Tibial nerve (tissue), 4 donors: ENCODE data around the gene METTL14. TPM values are rescaled to one million over a fixed set of nuclear protein-coding genes. Genes with fewer than 3 reads are reported as not detected.

ENCODE experiments used
- DNase-seq, 2 donors: peaks; one replicate each; pipeline ENCODE4 v3.0.0-alpha.2; 2019; ENCODE audit warnings: low spot score in 2 of 2
- H3K27ac ChIP-seq, 4 donors: fragments of 200-600 bp; sonication (generic) in 3 of 4; one replicate each; pipeline ENCODE4 v1.5.1; 2017 to 2019; ENCODE audit warnings: mild to moderate bottlenecking in 1 of 4
- H3K27me3 ChIP-seq, 2 donors: fragments of 200-600 bp; sonication (generic) in 1 of 2; one replicate each; pipeline versions ENCODE4 v1.5.1 to v1.6.0; 2017 to 2019
- H3K36me3 ChIP-seq, 3 donors: fragments of 200-600 bp; sonication (generic); one replicate each; pipeline ENCODE4 v1.5.1; 2018 to 2019
- H3K4me1 ChIP-seq, 4 donors: fragments of 200-600 bp; sonication (generic) in 3 of 4; one replicate each; pipeline ENCODE4 v1.5.1; 2017 to 2019
- H3K4me3 ChIP-seq, 4 donors: fragments of 200-600 bp; sonication (generic) in 3 of 4; one replicate each; pipeline ENCODE4 v1.5.1; 2017 to 2019; ENCODE audit warnings: mild to moderate bottlenecking in 1 of 4, moderate library complexity in 1 of 4
- H3K9me3 ChIP-seq, 4 donors: fragments of 200-600 bp; sonication (generic) in 3 of 4; one replicate each; pipeline ENCODE4 v1.5.1; 2017 to 2019
- EP300 ChIP-seq, 2 donors: sonication (generic); formaldehyde crosslinking; IDR thresholded peaks; one replicate each; pipeline ENCODE4 v1.6.1; 2017; ENCODE audit warnings: antibody characterized with exemption in 2 of 2, mild to moderate bottlenecking in 1 of 2
- POLR2A ChIP-seq, 2 donors: fragments of 450-650 bp; IDR thresholded peaks; one replicate each; pipeline ENCODE4 v1.6.1; 2017; ENCODE audit warnings: antibody characterized with exemption in 2 of 2, mild to moderate bottlenecking in 2 of 2, moderate library complexity in 2 of 2
- WGBS, 2 donors: methylation state at CpG; one replicate each; pipeline ENCODE4 v1.1.5; 2018; 5-methylcytosine and 5-hydroxymethylcytosine counted together
- total RNA-seq, 4 donors: library from RNA; depleted of rRNA; stranded (reverse); fragments of >200 nt; gene quantifications; one replicate each; pipeline ENCODE4 v1.1.0, GENCODE V29; 2016
- TF ChIP-seq, protein P1 (sequence below), 5 experiments: fragments of 200-600 bp in 3 of 5; fragments of 450-650 bp in 2 of 5; sonication (generic) in 3 of 5; IDR thresholded peaks; one replicate each; pipeline ENCODE4 v1.5.1; 2016 to 2019; ENCODE audit warnings: antibody characterized with exemption in 5 of 5, mild to moderate bottlenecking in 3 of 5, moderate library complexity in 2 of 5

METTL14 gene
- total RNA-seq, 4 donors from 2014 or later, result 39.2 to 73.8 (median 68.1) TPM

DNA sequence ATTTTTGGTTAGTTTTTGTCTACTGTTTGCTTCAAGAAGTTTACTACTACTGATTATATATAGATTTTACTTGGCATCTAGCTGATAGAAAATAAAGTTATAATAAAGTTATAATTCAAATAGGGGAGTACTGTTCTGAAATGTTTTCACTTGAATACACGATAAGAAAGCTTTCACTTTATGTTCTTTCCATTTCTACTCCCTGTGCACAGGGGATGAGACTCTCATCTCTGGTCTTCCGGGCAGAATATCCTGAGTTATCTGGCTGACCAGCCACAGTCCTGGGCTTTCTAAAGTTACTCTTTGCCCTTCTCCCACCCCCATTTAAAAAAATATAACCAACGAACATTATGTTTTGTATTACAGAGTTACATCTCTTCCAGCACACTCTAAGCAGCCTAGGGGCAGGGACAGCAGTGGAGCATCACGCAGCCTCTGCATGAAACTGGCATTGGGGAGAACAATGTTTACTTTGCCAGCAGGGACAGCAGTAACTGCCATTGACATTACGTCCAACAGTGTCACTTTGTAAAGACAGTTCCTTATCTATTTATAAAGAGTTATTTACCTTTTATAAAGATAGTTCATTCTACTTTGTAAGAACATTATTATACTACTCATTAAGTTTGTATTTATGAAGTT, 64.3 kb downstream of the METTL14 start:
- Histone ChIP-seq H3K4me3 (peak overlapping the region in 2 of 4 donors; percentile 16 to 31), H3K36me3 (peaks cover 0 to 5% (median 0%) of the 10 kb centered on the region in 3 donors), H3K27ac (peak overlapping the region; percentile 46 to 83 (median 64)), H3K9me3 (no peaks in the 10 kb centered on the region), H3K4me1 (peaks cover 3 to 64% (median 11%) of the 10 kb centered on the region in 4 donors), H3K27me3 (no peaks in the 10 kb centered on the region)
- TF ChIP-seq POLR2A (IDR thresholded peaks at IDR 0.05), result no peak
- TF ChIP-seq, protein P1, sequence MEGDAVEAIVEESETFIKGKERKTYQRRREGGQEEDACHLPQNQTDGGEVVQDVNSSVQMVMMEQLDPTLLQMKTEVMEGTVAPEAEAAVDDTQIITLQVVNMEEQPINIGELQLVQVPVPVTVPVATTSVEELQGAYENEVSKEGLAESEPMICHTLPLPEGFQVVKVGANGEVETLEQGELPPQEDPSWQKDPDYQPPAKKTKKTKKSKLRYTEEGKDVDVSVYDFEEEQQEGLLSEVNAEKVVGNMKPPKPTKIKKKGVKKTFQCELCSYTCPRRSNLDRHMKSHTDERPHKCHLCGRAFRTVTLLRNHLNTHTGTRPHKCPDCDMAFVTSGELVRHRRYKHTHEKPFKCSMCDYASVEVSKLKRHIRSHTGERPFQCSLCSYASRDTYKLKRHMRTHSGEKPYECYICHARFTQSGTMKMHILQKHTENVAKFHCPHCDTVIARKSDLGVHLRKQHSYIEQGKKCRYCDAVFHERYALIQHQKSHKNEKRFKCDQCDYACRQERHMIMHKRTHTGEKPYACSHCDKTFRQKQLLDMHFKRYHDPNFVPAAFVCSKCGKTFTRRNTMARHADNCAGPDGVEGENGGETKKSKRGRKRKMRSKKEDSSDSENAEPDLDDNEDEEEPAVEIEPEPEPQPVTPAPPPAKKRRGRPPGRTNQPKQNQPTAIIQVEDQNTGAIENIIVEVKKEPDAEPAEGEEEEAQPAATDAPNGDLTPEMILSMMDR (IDR thresholded peaks at IDR 0.05), result no peak
- TF ChIP-seq EP300 (IDR thresholded peaks at IDR 0.05), result no peak
- DNase-seq, result no peak
- WGBS, 2 donors, result 41 to 43% methylated on average over 5 of the region's 5 CpGs

DNA sequence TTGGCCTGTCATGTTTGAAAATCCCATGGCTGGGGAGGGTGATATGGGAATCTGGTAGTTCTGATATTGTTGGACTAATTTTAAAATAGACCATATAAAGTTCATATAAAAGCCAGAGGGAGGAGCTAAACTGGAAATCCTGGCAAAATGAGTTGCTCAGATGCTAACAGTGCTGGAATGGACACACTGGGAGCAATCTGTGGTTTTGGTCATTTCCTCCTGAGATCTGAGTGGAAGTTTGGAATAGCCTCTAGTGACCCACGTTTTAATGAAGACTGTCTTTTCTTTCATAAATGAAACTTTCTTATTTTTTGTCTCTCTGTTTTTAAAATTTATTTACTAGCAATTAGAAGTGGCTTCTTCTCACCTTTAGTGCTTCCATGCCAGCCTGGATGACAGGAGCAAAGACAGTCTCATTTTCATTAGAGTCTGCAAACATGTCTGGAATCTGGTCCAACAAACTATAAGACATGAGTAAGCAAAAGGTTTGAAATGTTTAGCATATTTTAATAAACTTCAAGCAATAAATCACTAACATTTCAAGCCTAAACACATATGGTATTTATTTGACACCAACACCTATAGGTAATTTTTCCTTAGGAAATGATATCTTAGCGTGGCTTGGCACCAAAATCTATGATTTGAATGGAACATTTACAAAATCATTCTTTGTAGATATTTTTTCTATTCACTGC, 66.6 kb downstream of the METTL14 start:
- WGBS, 2 donors, result 56 to 68% methylated on average over 2 of the region's 2 CpGs

GRCh38 chr4:118752551-118752950, 67.4 kb downstream of the METTL14 start:
- DNase-seq, result no peak
- WGBS, 2 donors, result 63 to 64% methylated on average over 2 of the region's 2 CpGs
- no peak for TF ChIP-seq EP300 (IDR thresholded peaks at IDR 0.05)
- TF ChIP-seq POLR2A (IDR thresholded peaks at IDR 0.05), result no peak
- TF ChIP-seq, protein P1 (IDR thresholded peaks at IDR 0.05), result no peak
- Histone ChIP-seq H3K4me3 (no peak overlapping the region), H3K4me1 (peaks cover 3 to 78% (median 13%) of the 10 kb centered on the region in 4 donors), H3K27ac (peak overlapping the region in 3 of 4 donors; percentile 4 to 83 (median 56)), H3K9me3 (no peaks in the 10 kb centered on the region), H3K36me3 (peaks cover 0 to 7% (median 0%) of the 10 kb centered on the region in 3 donors), H3K27me3 (no peaks in the 10 kb centered on the region)

More for the DNA sequence above, 66.6 kb downstream of the METTL14 start:
- Histone ChIP-seq H3K4me1 (peaks cover 3 to 73% (median 13%) of the 10 kb centered on the region in 4 donors), H3K27me3 (no peaks in the 10 kb centered on the region), H3K4me3 (no peak overlapping the region), H3K27ac (peak overlapping the region; percentile 4 to 83 (median 52)), H3K36me3 (peaks cover 0 to 1% (median 0%) of the 10 kb centered on the region in 3 donors), H3K9me3 (no peaks in the 10 kb centered on the region)
- DNase-seq, result no peak
- TF ChIP-seq EP300 (IDR thresholded peaks at IDR 0.05), result peak in 1 of 2 donors; percentile 41
- TF ChIP-seq, protein P1 (IDR thresholded peaks at IDR 0.05), result no peak
- no peak for TF ChIP-seq POLR2A (IDR thresholded peaks at IDR 0.05)

- H3K4me3 ChIP-seq, result no peak overlapping the region
- H3K27ac ChIP-seq, result peak overlapping the region in 3 of 4 donors; percentile 24 to 83 (median 56)
- peaks cover 0 to 7% (median 0%) of the 10 kb centered on the region in 3 donors for H3K36me3 ChIP-seq
- H3K9me3 ChIP-seq, result no peaks in the 10 kb centered on the region
- no peak for TF ChIP-seq EP300 (IDR thresholded peaks at IDR 0.05)
- TF ChIP-seq, protein P1 (IDR thresholded peaks at IDR 0.05), result no peak
- TF ChIP-seq POLR2A (IDR thresholded peaks at IDR 0.05), result no peak
- H3K27me3 ChIP-seq, result no peaks in the 10 kb centered on the region
- no peak for DNase-seq
- H3K4me1 ChIP-seq, result peaks cover 3 to 83% (median 13%) of the 10 kb centered on the region in 4 donors
Observed at GRCh38 chr4:118753096-118753495, 67.9 kb downstream of the METTL14 start.

- no peaks in the 10 kb centered on the region for H3K9me3 ChIP-seq
- WGBS, 2 donors, result 54 to 61% methylated on average over 1 of the region's 1 CpG
- H3K4me1 ChIP-seq, result peaks cover 3 to 89% (median 13%) of the 10 kb centered on the region in 4 donors
- H3K27me3 ChIP-seq, result no peaks in the 10 kb centered on the region
- H3K4me3 ChIP-seq, result no peak overlapping the region
- TF ChIP-seq, protein P1 (IDR thresholded peaks at IDR 0.05), result no peak
- TF ChIP-seq EP300 (IDR thresholded peaks at IDR 0.05) (no peak), POLR2A (IDR thresholded peaks at IDR 0.05) (no peak)
- no peak for DNase-seq
- H3K36me3 ChIP-seq, result peaks cover 0 to 7% (median 0%) of the 10 kb centered on the region in 3 donors
- H3K27ac ChIP-seq, result peak overlapping the region in 3 of 4 donors; percentile 24 to 83 (median 56)
Observed at GRCh38 chr4:118753685-118754084, 68.5 kb downstream of the METTL14 start.
